Stimulated activated memory B cell treated with anti-CD40 and anti-IgM and Interleukin-4, amounts not matched to agents 10 μg/mL and 1 μg/mL and 100 μg/mL, for 72 hours (primary cell): ENCODE data around the gene ANXA2.
"Not testable (repeated sequence)": the region's sequence is repeated elsewhere in the genome, so short reads cannot be mapped to it uniquely, and the experiment has no call there.

Source experiments
- ATAC-seq: fragments of 150-1000 bp; cut with Tn5 transposase; 2 replicates; pipeline ENCODE4 v1.10.0; 2021
- H3K27ac Mint-ChIP-seq: one replicate; pipeline ENCODE4 v1.8.0; 2022; ENCODE audit warnings: mild to moderate bottlenecking, mixed read lengths
- H3K27me3 Mint-ChIP-seq: one replicate; pipeline ENCODE4 v1.8.0; 2022; ENCODE audit warnings: mixed read lengths
- H3K36me3 Mint-ChIP-seq: one replicate; pipeline ENCODE4 v1.8.0; 2022; ENCODE audit warnings: mixed read lengths
- H3K4me1 Mint-ChIP-seq: one replicate; pipeline ENCODE4 v1.8.0; 2022; ENCODE audit warnings: mixed read lengths
- H3K4me3 Mint-ChIP-seq: one replicate; pipeline ENCODE4 v1.8.0; 2022; ENCODE audit warnings: mild to moderate bottlenecking, moderate library complexity, mixed read lengths
- H3K9me3 Mint-ChIP-seq: one replicate; pipeline ENCODE4 v1.8.0; 2022; ENCODE audit warnings: mixed read lengths

The ANXA2 gene

DNA sequence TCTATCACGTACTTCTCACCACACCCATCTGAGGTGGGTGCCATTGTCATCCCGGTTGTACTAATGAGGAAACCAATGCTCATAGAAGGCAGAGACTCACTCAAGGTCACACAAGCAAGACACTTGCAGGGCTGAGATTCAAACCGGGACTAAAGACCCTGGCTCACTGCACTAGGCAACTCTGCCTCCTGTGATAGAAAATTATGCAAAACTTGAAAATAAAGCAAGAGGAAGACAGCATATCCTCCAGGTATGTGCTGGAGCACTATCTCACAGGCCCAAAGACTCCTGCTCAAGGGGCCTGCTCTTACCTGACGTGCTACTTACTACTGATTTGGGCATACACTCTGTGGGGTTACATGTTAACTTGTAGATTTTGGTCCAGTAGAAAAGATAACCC is 25.6 kb downstream of the ANXA2 start:
- no peaks in the 10 kb centered on the region for H3K9me3 Mint-ChIP-seq
- H3K36me3 Mint-ChIP-seq, result peaks cover 57% of the 10 kb centered on the region
- no peak overlapping the region for H3K27ac Mint-ChIP-seq
- H3K4me1 Mint-ChIP-seq, result peaks cover 4% of the 10 kb centered on the region
- no peaks in the 10 kb centered on the region for H3K27me3 Mint-ChIP-seq
- H3K4me3 Mint-ChIP-seq, result no peak overlapping the region
- no peak for ATAC-seq

GRCh38 chr15:60371175-60372051 is 26.4 kb downstream of the ANXA2 start:
- H3K27me3 Mint-ChIP-seq, result no peaks in the 10 kb centered on the region
- peaks cover 52% of the 10 kb centered on the region for H3K36me3 Mint-ChIP-seq
- peaks cover 4% of the 10 kb centered on the region for H3K4me1 Mint-ChIP-seq

GRCh38 chr15:60370869-60371136 is 27.0 kb downstream of the ANXA2 start:
- no peak for ATAC-seq
- Mint-ChIP-seq H3K9me3 (no peaks in the 10 kb centered on the region), H3K4me1 (peaks cover 3% of the 10 kb centered on the region), H3K27me3 (no peaks in the 10 kb centered on the region), H3K27ac (no peak overlapping the region), H3K36me3 (peaks cover 46% of the 10 kb centered on the region), H3K4me3 (no peak overlapping the region)

More at GRCh38 chr15:60371175-60372051, 26.4 kb downstream of the ANXA2 start:
- Mint-ChIP-seq H3K9me3 (no peaks in the 10 kb centered on the region), H3K27ac (no peak overlapping the region), H3K4me3 (no peak overlapping the region)
- no peak for ATAC-seq

DNA sequence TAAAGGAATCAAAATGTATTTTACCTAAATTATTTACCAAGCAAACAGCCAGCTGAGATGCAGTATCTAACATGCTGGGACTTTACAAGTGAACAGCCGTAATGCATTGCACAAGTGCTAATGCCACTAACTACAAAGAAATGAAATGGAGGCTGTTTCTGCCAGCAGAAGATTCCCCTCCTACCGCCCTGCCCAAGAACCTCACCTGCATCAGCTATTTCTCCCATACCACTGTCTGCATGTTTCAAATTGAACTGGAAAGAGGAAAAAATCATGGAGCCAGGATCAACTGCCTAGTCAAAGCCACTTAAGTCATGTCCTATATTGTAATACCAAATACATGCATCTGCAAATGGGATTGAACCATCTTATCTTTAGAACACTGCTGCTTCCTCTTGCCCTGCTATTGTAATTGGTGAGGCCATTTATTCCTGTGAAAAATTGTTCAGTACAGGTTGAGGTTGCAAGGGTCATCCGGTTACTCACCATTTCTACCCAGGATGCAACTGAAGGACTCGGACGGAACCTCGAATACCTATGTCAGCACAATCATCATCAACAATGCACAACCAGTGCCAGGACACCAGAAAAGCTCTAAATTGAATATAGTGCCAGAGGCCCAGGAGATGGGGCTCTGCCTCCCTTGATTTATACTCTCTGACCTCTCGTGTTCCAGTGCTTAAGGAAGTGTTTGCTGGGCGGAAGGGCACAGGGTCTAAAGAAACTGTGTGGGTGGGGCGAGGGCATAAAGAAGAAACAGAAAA is 27.5 kb downstream of the ANXA2 start:
- no peak for ATAC-seq
- no peak overlapping the region for H3K27ac Mint-ChIP-seq
- no peaks in the 10 kb centered on the region for H3K9me3 Mint-ChIP-seq
- no peaks in the 10 kb centered on the region for H3K27me3 Mint-ChIP-seq
- H3K4me3 Mint-ChIP-seq, result no peak overlapping the region
- no peaks in the 10 kb centered on the region for H3K4me1 Mint-ChIP-seq
- peaks cover 45% of the 10 kb centered on the region for H3K36me3 Mint-ChIP-seq

DNA sequence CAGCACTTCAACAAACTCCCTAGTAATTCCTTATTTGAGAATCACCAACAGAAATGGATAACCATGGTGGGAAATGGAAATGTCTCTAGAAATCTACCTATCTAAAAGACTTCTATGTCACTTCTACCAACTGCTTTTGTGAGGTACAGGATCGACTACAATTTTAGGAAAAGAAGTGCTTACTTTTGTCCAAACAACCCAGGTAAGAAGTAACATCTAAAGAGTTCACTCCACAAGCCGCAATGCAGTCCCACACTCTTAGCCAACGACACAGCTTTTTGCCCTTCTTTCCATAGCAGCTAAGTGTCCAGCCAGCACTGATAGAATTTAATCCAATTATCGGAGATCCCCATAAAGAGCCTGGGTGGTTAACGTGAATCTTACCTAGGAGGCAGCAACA is 28.1 kb downstream of the ANXA2 start:
- ATAC-seq, result no peak
- Mint-ChIP-seq H3K27ac (no peak overlapping the region), H3K4me3 (no peak overlapping the region), H3K4me1 (no peaks in the 10 kb centered on the region), H3K9me3 (no peaks in the 10 kb centered on the region), H3K27me3 (no peaks in the 10 kb centered on the region), H3K36me3 (peaks cover 48% of the 10 kb centered on the region)

DNA sequence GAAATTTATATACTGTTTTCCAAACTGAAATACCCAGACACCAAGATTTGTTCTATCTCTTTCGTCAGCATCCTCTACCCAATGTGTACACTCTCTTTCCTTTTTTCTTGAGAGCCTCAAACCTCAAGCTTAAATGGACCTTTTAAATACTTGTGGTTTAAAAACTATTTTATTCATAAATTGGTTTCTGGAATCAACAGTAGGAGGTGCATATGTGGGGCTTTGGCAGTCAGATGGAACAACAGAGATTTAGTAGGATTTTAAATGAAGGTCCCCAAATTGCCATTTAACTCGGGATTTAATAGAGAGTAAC is 33.2 kb downstream of the ANXA2 start:
- Mint-ChIP-seq H3K36me3 (peaks cover 41% of the 10 kb centered on the region), H3K27me3 (no peaks in the 10 kb centered on the region), H3K9me3 (no peaks in the 10 kb centered on the region), H3K4me3 (no peak overlapping the region), H3K27ac (no peak overlapping the region), H3K4me1 (peaks cover 8% of the 10 kb centered on the region)
- ATAC-seq, result no peak

GRCh38 chr15:60363903-60364611 is 33.7 kb downstream of the ANXA2 start:
- Mint-ChIP-seq H3K4me1 (peaks cover 8% of the 10 kb centered on the region), H3K9me3 (no peaks in the 10 kb centered on the region), H3K27ac (peak overlapping the region; percentile 40), H3K4me3 (no peak overlapping the region), H3K27me3 (no peaks in the 10 kb centered on the region), H3K36me3 (peaks cover 41% of the 10 kb centered on the region)
- no peak for ATAC-seq

GRCh38 chr15:60363087-60363549 is 34.7 kb downstream of the ANXA2 start:
- H3K27ac Mint-ChIP-seq, result peak overlapping the region; percentile 40
- H3K4me3 Mint-ChIP-seq, result no peak overlapping the region

DNA sequence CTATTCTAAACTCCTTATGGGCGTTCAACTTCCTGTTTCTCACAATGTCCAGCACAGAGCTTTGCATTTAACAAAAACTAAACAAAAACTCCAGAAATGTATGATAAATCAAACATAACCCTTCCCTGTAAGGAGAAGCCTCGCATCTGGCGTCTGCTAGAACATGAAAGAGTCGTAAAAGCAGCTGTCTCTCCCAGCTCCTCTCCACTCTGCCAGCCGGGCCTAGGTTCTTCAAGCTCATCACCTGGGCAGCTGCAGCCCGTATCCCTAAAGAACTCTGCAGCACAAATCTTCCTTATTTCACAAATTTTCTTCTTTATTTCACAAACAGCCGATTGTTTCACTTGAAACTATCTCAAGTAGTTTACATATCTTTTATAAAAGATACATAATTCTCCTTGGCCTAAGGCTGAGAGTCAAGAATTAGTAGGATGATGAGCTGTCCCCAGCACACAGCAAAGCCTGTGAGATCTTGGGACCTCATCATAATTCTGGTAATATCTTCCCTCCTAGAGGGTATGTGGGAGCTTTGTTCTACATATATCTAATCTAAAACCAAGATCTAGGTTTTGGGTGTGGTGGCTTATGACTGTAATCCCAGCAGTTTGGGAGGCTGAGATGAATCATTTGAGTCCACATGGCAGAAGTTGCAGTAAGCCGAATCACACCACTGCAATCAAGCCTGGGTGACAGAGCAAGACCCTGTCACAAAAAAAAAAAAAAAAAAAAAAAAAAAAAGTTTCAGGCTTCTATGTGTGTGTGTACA is 35.3 kb downstream of the ANXA2 start:
- Mint-ChIP-seq H3K9me3 (no peaks in the 10 kb centered on the region), H3K4me1 (peaks cover 8% of the 10 kb centered on the region), H3K27ac (peak overlapping the region; percentile 40), H3K27me3 (no peaks in the 10 kb centered on the region), H3K4me3 (no peak overlapping the region), H3K36me3 (peaks cover 47% of the 10 kb centered on the region)
- ATAC-seq, result no peak

More at GRCh38 chr15:60363087-60363549, 34.7 kb downstream of the ANXA2 start:
- Mint-ChIP-seq H3K9me3 (no peaks in the 10 kb centered on the region), H3K36me3 (peaks cover 47% of the 10 kb centered on the region), H3K27me3 (no peaks in the 10 kb centered on the region), H3K4me1 (peaks cover 8% of the 10 kb centered on the region)
- ATAC-seq, result no peak

- H3K27me3 Mint-ChIP-seq, H3K27ac Mint-ChIP-seq, H3K9me3 Mint-ChIP-seq, H3K4me3 Mint-ChIP-seq, H3K4me1 Mint-ChIP-seq, ATAC-seq: not testable (repeated sequence)
- peaks cover 56% of the 10 kb centered on the region for H3K36me3 Mint-ChIP-seq
These were observed 38.0 kb downstream of the ANXA2 start for GRCh38 chr15:60359738-60360137.

GRCh38 chr15:60358935-60359682 is 38.7 kb downstream of the ANXA2 start:
- H3K4me1 Mint-ChIP-seq, result peaks cover 8% of the 10 kb centered on the region
- peaks cover 63% of the 10 kb centered on the region for H3K36me3 Mint-ChIP-seq

DNA sequence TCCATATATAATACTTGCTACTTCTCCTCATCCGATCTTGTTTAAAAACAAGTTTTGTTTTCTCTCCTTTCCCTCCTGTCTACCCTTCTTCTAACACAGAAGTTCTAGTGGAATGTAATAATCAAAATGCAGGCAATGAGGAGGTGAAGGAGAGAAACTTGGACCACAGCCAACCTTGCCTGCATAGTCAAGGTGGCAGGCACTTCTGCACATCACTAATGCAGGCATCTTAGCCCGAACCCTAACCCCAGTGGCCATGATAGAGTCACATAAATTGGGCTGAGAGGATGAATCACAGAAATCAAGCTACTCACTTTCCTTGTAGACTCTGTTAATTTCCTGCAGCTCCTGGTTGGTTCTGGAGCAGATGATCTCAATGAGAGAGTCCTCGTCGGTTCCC is 41.0 kb downstream of the ANXA2 start:
- H3K27ac Mint-ChIP-seq, result no peak overlapping the region
- ATAC-seq, result no peak
- no peaks in the 10 kb centered on the region for H3K9me3 Mint-ChIP-seq
- no peaks in the 10 kb centered on the region for H3K27me3 Mint-ChIP-seq
- no peak overlapping the region for H3K4me3 Mint-ChIP-seq
- H3K36me3 Mint-ChIP-seq, result peaks cover 69% of the 10 kb centered on the region
- peaks cover 1% of the 10 kb centered on the region for H3K4me1 Mint-ChIP-seq

More at GRCh38 chr15:60358935-60359682, 38.7 kb downstream of the ANXA2 start:
- no peak overlapping the region for H3K4me3 Mint-ChIP-seq
- H3K9me3 Mint-ChIP-seq, result no peaks in the 10 kb centered on the region
- ATAC-seq, result no peak
- H3K27me3 Mint-ChIP-seq, result no peaks in the 10 kb centered on the region
- H3K27ac Mint-ChIP-seq, result no peak overlapping the region

GRCh38 chr15:60355148-60355857 is 42.5 kb downstream of the ANXA2 start:
- Mint-ChIP-seq H3K4me3 (no peak overlapping the region), H3K36me3 (peaks cover 73% of the 10 kb centered on the region), H3K27me3 (no peaks in the 10 kb centered on the region), H3K9me3 (no peaks in the 10 kb centered on the region), H3K27ac (no peak overlapping the region), H3K4me1 (no peaks in the 10 kb centered on the region)
- ATAC-seq, result no peak
